GM18498 (cell line): ENCODE data around the gene SEC62.

ENCODE experiments used
- ATAC-seq: cut with Tn5 transposase; IDR thresholded peaks from one replicate; pipeline ENCODE4 v1.9.1; 2021; ENCODE audit warnings: mild to moderate bottlenecking, moderate library complexity; ENCODE audit not compliant: unreplicated experiment

The SEC62 gene, protein sequence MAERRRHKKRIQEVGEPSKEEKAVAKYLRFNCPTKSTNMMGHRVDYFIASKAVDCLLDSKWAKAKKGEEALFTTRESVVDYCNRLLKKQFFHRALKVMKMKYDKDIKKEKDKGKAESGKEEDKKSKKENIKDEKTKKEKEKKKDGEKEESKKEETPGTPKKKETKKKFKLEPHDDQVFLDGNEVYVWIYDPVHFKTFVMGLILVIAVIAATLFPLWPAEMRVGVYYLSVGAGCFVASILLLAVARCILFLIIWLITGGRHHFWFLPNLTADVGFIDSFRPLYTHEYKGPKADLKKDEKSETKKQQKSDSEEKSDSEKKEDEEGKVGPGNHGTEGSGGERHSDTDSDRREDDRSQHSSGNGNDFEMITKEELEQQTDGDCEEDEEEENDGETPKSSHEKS

DNA sequence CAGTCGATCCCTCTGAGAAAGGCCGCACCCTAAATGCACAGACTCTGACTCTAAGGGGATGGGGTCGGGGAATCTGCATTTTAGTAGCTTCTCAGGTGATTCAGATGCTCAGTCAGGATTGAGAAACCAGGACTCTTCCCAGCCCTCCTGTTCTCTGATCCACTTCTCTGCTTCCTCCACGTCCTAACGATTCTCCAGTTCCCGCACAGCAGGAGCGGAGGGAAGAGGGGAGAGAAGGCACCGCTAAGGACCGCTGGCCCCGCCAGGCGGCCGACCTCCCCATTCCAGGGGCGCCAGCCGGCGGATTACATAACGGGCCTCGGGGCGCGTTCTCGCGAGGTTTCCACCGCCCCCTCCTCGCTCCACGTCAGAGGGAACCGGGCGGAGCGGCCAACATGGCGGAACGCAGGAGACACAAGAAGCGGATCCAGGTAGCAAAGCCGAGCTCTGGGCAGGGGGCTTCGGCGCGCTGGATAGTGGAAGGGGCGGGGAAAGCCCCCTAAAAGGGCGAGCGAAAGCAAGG is at the start of gene SEC62:
Gene SEC62, plus strand, starts transcription at position 380 of the 523 bp plus-strand sequence. Its CDS starts 16 bp downstream, at position 396.
- ATAC-seq: peak; percentile 92

DNA sequence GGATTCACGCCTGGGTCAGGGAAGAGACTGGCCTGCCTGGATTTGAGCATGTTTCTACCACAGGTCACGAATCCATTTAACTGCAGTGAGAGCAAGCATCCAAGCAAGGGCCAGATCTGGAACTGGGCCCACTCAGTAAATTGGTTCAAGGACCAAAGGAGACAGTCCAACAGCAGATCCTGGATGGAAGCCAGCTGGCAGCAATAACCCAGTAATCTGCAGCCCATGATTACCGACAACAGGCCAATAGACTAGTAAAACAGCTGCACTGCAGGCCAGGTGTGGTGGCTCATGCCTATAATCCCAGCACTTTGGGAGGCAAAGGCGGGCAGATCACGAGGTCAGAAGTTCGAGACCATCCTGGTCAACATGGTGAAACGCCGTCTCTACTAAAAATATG is 43.4 kb upstream of the SEC62 start:
- no peak for ATAC-seq

- ATAC-seq: no peak
Measured at GRCh38 chr3:169923831-169924230, 42.8 kb upstream of the SEC62 start.

DNA sequence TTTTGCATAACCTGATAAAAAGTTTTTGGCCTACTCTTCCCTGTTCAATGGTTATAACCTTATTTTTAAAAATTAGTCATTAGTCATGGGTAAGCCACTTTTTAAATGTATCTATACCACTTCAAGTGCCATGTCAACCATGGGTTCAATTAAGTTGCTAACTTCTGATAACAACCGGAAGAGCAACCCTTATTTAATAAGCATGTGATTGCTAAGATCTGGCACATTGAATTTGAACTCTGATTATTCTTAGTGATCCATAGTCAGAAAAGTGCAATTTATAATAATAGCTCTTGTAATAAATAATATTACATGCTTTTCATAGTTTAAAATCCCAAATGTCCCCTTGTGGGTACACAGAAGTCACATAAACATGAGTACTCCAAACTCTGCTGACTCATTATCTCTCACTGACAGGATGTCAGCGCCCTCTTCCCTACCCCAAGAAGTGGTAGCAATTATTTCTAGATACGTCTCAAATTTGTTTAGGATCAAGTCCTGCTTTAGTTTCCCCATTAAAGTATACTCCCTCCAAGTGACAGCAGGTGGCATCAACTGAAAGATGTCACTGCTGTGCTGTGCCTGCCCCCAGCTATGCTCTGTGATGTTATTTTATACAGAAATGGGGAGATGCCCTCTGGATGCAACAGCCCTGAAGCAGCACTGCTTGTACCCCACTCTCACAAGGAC is 36.6 kb upstream of the SEC62 start:
- ATAC-seq: peak; percentile 46

GRCh38 chr3:169930843-169931242 is 35.8 kb upstream of the SEC62 start:
- ATAC-seq: no peak

DNA sequence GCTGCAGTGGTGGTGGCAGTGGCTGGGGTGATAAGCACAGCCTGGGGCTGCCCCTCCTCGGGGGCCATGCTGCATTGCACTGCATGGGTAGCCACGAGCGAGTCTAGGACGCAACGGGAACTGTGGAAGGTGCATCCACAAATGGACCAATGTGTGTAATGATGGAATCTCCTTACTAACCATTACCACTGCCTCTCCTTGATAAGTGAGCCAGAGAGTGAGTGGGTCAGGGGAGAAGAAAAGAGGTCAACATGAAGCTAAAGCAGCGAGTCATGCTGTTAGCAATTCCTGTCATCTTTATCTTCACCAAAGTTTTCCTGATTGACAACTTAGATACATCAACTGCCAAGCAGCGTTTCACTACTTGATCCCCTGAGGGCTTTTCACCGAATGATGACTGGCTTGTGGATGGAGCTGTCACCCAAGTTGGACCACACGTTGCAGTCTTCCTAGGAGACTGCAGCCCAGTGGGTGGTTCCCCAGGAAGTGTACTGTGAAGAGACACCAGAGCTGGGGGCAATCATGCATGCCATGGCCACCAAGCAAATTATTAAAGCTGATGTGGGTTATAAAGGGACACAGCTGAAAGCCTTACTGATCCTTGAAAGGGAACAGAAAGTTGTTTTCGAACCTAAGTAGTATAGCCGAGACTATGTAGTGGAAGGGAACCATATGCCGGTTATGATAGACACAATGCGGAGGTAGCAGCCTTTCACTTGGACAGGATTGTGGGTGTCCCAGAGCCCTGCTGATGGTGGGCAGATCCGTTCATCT is 34.7 kb upstream of the SEC62 start:
- peak; percentile 95 for ATAC-seq

DNA sequence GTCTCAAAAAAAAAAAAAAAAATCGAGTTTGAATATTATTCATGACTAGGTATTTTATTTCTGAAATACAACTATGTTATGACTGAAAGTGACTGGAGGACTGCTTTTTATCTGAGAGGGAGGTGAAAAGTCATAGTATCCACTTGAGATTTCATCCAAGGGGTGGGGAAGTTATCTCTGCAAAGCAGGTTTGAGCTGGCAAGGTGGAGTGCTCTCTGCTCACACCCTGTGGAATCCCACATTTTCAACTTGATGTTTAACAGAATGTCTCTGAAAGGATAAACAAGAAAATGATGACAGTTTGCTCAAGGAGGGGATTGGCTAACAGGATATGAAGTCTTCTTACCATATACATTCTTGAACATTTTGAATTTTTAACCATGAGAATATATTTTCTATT is 27.3 kb upstream of the SEC62 start:
- no peak for ATAC-seq

DNA sequence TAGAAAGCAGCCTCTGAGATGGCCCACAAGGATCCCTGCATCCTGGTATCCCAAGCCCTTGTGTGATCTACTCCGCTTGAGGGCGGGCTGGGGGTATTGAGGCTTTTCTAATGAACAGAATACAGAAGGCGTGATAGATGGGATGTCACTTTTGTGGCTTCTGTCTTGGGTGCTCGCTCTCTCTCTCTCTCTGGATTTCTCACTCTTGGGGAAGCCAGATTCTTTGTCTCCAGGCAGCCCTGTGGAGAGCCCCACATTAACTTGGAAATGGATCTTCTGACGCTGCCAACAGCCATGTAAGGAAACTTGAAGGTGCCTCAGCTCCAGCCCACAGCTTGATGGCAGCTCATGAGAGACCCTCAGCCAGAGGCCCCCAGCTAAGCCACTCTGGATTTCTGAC is 26.9 kb upstream of the SEC62 start:
- no peak for ATAC-seq

GRCh38 chr3:169940470-169941181 is 26.0 kb upstream of the SEC62 start:
- peak; percentile 80 for ATAC-seq

DNA sequence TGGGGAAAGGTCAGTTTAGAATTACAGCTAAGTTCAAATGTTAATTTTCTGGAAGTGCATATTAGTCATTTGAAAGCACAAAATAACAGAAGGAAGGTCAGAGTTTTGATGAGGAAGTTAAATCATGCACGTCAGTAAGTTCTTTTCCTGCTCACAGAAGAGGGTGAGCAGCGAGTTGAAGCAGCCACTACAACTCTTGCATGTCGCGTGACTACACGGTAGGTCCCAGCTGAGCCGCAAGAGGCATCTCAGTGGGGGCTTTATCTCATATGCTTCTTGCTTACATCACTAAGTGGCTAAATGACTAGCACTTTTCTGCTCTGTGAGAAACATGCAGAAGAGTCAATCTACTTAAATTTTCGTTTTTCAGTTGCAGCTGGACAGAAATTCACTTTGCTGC is 21.3 kb upstream of the SEC62 start:
- peak; percentile 83 for ATAC-seq

DNA sequence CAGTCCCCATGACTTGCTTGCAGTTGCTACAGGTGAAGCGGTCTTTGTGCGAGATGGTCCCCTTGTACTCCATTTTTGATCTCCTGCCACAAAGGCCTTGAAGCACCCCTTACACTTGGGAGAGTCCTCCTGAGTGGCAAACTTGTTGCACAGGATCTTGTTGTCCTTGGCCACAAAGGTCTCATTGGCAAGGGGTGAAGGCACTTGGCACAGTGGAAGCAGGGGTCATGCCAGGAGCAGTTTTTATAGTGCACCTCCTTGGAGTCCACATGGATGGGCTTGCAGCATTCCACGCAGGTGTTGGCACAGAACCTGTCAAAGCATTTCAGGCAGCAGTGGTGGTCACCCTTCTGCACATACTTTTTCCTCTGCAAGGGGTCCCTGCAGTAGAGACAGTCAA is 20.3 kb upstream of the SEC62 start:
- ATAC-seq: no peak

- no peak for ATAC-seq
Measured at GRCh38 chr3:169948559-169949448, 17.8 kb upstream of the SEC62 start.

- ATAC-seq: no peak
Measured at GRCh38 chr3:169952045-169952444, 14.6 kb upstream of the SEC62 start.

DNA sequence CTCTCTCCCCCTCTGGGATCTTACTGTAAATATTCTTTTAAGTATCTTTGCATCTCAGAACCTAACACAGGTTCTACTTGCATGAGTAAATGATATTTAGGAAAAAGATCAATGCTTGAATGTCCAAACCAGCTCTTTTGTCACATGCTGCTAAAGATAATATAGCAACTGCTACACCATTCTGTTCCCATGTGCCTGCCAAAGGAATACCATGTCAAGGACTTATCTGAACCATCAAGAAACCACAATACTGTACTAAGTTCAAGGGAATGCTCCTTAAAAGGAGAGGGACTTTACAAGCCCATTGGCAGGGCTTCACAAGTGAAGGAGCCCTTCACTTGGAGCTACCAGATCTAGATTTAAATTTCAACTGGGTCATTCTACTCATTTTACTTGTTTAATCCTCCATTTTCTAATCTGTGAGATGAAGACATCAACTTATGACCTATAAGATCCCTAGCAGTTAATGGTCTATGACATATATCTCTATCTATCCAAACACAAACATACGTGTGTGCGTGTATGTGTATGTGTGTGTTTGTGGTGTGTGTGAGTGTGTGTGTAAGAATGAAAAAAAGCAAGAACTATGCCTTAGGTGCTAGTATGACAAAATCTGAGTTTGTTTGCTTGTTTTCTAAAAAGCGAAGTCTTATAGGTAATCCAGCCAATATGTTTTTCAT is 13.0 kb upstream of the SEC62 start:
- peak; percentile 12 for ATAC-seq

DNA sequence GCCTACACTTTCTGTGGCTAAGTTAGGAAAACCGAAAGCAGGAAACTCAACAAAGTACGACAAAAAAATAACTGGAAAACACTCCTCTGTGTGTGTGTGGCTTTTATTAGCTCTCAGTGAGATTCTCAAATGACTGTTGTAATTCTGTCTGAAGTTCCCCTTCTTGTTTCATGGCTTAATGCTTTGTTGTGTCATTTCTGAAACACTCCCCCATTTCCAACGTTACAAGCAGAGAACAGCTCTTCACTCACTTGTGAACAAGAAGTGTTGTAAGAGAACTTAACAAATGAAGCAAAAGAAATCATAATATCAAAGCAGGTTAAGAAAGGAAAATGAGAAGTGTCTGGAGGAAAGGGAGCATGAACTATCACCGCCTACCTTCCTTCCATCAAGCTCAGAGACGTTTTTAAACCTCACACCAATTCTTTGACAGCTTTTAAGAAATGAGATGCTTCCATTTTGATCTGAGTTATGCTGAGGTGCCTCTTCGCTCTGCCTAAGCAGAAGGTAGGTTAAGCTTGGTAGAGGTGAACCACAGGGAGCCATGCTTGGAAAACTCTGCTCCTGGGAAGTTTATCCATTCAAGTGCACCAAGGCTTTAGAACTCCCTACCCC is 12.4 kb upstream of the SEC62 start:
- ATAC-seq: peak; percentile 79

GRCh38 chr3:169955406-169955805 is 11.2 kb upstream of the SEC62 start:
- no peak for ATAC-seq

GRCh38 chr3:169964176-169964575 is 2.4 kb upstream of the SEC62 start:
- ATAC-seq: no peak

DNA sequence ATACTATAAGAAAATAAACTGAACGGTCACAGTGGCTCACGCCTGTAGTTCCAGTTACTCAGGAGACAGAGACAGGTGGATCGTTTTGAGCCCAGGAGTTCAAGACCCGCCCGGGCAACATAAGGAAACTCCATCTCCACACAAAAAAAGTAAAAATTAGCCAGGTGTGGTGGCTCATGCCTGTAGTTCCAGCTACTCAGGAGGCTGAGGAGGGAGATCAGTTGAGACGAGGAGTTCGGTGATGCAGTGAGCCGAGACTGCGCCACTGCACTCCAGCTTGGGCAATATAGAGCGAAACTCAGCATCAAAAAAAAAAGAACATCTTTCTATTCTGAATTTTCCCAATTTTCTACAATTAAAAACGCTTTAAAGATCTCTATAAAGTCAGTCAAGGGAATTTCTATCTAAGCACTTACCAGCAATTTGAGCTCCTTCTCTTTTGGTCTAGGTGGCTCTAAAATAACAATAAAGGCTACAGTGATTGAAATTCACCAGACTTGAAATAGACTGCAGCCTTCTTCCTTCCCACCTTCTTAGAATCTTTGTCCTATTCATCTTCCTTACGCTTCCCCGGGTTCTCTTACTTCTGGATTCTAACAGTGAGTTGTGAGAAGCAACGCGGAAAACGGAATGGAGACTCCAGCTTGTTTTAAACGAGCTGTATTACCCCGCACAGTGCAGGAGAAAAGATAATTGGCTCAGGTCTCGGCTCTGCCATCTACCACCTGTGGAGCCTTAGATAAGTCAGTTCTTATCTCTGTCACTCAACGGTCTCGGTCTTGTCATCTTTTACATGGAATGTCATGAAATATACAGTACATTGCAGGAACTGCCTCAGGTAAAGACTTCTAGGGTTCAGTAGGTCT is 812 bp upstream of the SEC62 start:
- peak; percentile 20 for ATAC-seq
